A549 (cell line): ENCODE measurements around the gene KCNMA1. TPM values are rescaled to one million over a fixed set of nuclear protein-coding genes. Genes with fewer than 3 reads are reported as not detected.

Source experiments
- ATAC-seq, 2 experiments: fragments of 200-7000 bp in 1 of 2; fragments of >200 bp in 1 of 2; cut with Nextera tagmentation in 1 of 2; cut with Tn5 transposase in 1 of 2; 3 replicates each; pipeline versions ENCODE4 v1.8.0 to v1.9.1; 2018 to 2020; ENCODE audit warnings: mild to moderate bottlenecking in 1 of 2, moderate library complexity in 1 of 2
- CTCF ChIA-PET: fragments of 300-600 bp; sonication (Branson Sonifier 250); formaldehyde crosslinking; extraction: SDS; loops from one replicate; lab custom pipeline; 2021; ENCODE audit warnings: antibody characterized with exemption, inconsistent platforms; lab: Yijun Ruan, JAX
- POLR2A ChIA-PET: fragments of 350-600 bp; formaldehyde crosslinking; extraction: SDS; loops from one replicate; lab custom pipeline; 2021; ENCODE audit warnings: antibody characterized with exemption, inconsistent platforms; lab: Yijun Ruan, JAX
- DNase-seq, 2 experiments: peaks; one replicate each; pipeline versions ENCODE4 v3.0.0 to v3.0.0-alpha.2; 2011 to 2016; ENCODE audit warnings: low read depth in 1 of 2, low spot score in 1 of 2
- FAIRE-seq: peaks from 2 replicates; lab custom pipeline; 2011; peaks lifted over from hg19 to GRCh38; lab: Jason Lieb, UNC
- H3K27ac ChIP-seq, 2 experiments: fragments of >200 bp; sonication (Bioruptor Twin); formaldehyde crosslinking; 3 replicates each; pipeline ENCODE4 v1.5.1; 2016 to 2017
- H3K4me1 ChIP-seq: fragments of >200 bp; sonication (Bioruptor Twin); formaldehyde crosslinking; 3 replicates; pipeline ENCODE4 v1.6.1; 2016
- H3K4me2 ChIP-seq: fragments of >200 bp; sonication (Bioruptor Twin); formaldehyde crosslinking; 3 replicates; pipeline ENCODE4 v1.6.1; 2016
- H3K4me3 ChIP-seq: fragments of >200 bp; sonication (Bioruptor Twin); formaldehyde crosslinking; 3 replicates; pipeline ENCODE4 v1.5.1; 2016
- H3K9me3 ChIP-seq: fragments of >200 bp; sonication (Bioruptor Twin); formaldehyde crosslinking; 3 replicates; pipeline ENCODE4 v1.6.1; 2016
- ATOH8 ChIP-seq: fragments of 250-450 bp; sonication (Bioruptor Pico); IDR thresholded peaks from 2 replicates; pipeline ENCODE4 v1.5.0; 2020; ENCODE audit warnings: low read depth, mild to moderate bottlenecking, moderate library complexity
- CEBPB ChIP-seq, 2 experiments: fragments of >200 bp in 1 of 2; sonication (Bioruptor Twin) in 1 of 2; formaldehyde crosslinking in 1 of 2; IDR thresholded peaks; 2 replicates each; pipeline ENCODE4 v1.6.1; 2012 to 2016
- CHD4 ChIP-seq: fragments of 200-600 bp; sonication (generic); IDR thresholded peaks from 2 replicates; pipeline ENCODE4 v1.6.1; 2016; ENCODE audit warnings: antibody characterized with exemption, mild to moderate bottlenecking, borderline replicate concordance
- CTCF ChIP-seq: fragments of >200 bp; sonication (Bioruptor Twin); formaldehyde crosslinking; IDR thresholded peaks from 3 replicates; pipeline ENCODE4 v1.5.1; 2016
- EHMT2 ChIP-seq: fragments of 200-600 bp; sonication (generic); IDR thresholded peaks from 2 replicates; pipeline ENCODE4 v1.6.1; 2016; ENCODE audit warnings: antibody characterized with exemption, low read depth, mild to moderate bottlenecking, moderate library complexity
- ELK1 ChIP-seq: fragments of 150-350 bp; IDR thresholded peaks from 2 replicates; pipeline ENCODE4 v1.6.1; 2014; ENCODE audit warnings: low read depth, mild to moderate bottlenecking, low read length
- ESRRA ChIP-seq: fragments of 150-350 bp; IDR thresholded peaks from 2 replicates; pipeline ENCODE4 v1.6.1; 2014; ENCODE audit warnings: mild to moderate bottlenecking, low read length, borderline replicate concordance
- FOSL2 ChIP-seq, 2 experiments: fragments of 450-650 bp in 1 of 2; fragments of >200 bp in 1 of 2; sonication (Bioruptor Twin) in 1 of 2; formaldehyde crosslinking; IDR thresholded peaks; 2 replicates each; pipeline versions ENCODE4 v1.5.0 to v1.6.1; 2016 to 2020; ENCODE audit warnings: mild to moderate bottlenecking in 1 of 2, moderate library complexity in 1 of 2
- FOXS1 ChIP-seq: fragments of 250-450 bp; sonication (Bioruptor Pico); IDR thresholded peaks from 2 replicates; pipeline ENCODE4 v1.5.0; 2020; ENCODE audit warnings: mild to moderate bottlenecking, moderate library complexity
- GATA3 ChIP-seq: IDR thresholded peaks from 2 replicates; pipeline ENCODE4 v1.6.1; 2012; ENCODE audit warnings: borderline replicate concordance
- MAX ChIP-seq: IDR thresholded peaks from 2 replicates; pipeline ENCODE4 v1.6.1; 2012
- RAD21 ChIP-seq, 2 experiments: fragments of >200 bp in 1 of 2; sonication (Bioruptor Twin) in 1 of 2; formaldehyde crosslinking in 1 of 2; IDR thresholded peaks in 1 of 2; conservative IDR thresholded peaks in 1 of 2; 2 replicates in 1 of 2; 3 replicates in 1 of 2; pipeline ENCODE4 v1.6.1; 2012 to 2018; ENCODE audit warnings: inconsistent platforms in 1 of 2
- REST ChIP-seq: fragments of 200-600 bp; sonication (generic); IDR thresholded peaks from 2 replicates; pipeline ENCODE4 v1.6.1; 2016; ENCODE audit warnings: antibody characterized with exemption, mild to moderate bottlenecking, moderate library complexity
- SMC3 ChIP-seq: fragments of >200 bp; sonication (Bioruptor Twin); formaldehyde crosslinking; IDR thresholded peaks from 3 replicates; pipeline ENCODE4 v1.6.1; 2018; ENCODE audit warnings: inconsistent platforms
- TFCP2L1 ChIP-seq: fragments of 250-450 bp; sonication (Bioruptor Pico); IDR thresholded peaks from 2 replicates; pipeline ENCODE4 v1.5.0; 2021; ENCODE audit warnings: mild to moderate bottlenecking
- WGBS: methylation state at CpG from one replicate; pipeline ENCODE4 v1.1.6; 2017; ENCODE audit errors: missing lambda C conversion rate; 5-methylcytosine and 5-hydroxymethylcytosine counted together
- polyA plus RNA-seq, 4 experiments: library from polyadenylated mRNA; depleted of rRNA in 3 of 4; stranded (reverse); fragments of >200 nt; fragmentation: RNase III in 1 of 4; extraction: RNeasy Plus Mini Kit Qiagen cat#74134 plus additional on column Dnase treatment in 1 of 4; gene quantifications; 2 replicates in 3 of 4; 3 replicates in 1 of 4; pipeline ENCODE4 v1.2.3, GENCODE V29; 2011 to 2017

Gene KCNMA1
- polyA plus RNA-seq, 2 of the 4 experiments (the other 2 are of a cell fraction) = 14.9 to 30.6 TPM

GRCh38 chr10:77252380-77253146 is 385.0 kb downstream of the KCNMA1 start:
- H3K9me3 ChIP-seq = no peaks in the 10 kb centered on the region
- H3K4me2 ChIP-seq = no peak overlapping the region
- no peak for TF ChIP-seq EHMT2
- TF ChIP-seq FOSL2 (IDR thresholded peaks at IDR 0.05) = no peak
- no peak for TF ChIP-seq FOSL2 (CRISPR knock-in tag; IDR thresholded peaks at IDR 0.05)
- TF ChIP-seq CEBPB (IDR thresholded peaks at IDR 0.05) = no peak
- no peak for TF ChIP-seq TFCP2L1 (CRISPR knock-in tag)
- TF ChIP-seq REST = no peak
- TF ChIP-seq ATOH8 (CRISPR knock-in tag) = no peak
- TF ChIP-seq CHD4 = no peak
- no peak for TF ChIP-seq ESRRA
- TF ChIP-seq, all 56 proteins: peak for 0
- DNase-seq = no peak
- ChIA-PET CTCF (interaction anchor here (0.6 to 12.1 kb wide), 11 partner anchors 15 to 494 kb away, joined by 3 to 169 read pairs (median 4); partner anchors contain the start of gene KCNMA1), POLR2A (no interaction called here)
- peak overlapping the region in 1 of 2 experiments; percentile 51; a peak in 3 of 6 replicates for H3K27ac ChIP-seq
- H3K4me3 ChIP-seq = no peak overlapping the region
- peaks cover 18% of the 10 kb centered on the region for H3K4me1 ChIP-seq
- no peak for FAIRE-seq
- ATAC-seq = no peak
- WGBS = 86% methylated on average over 4 of the region's 4 CpGs

GRCh38 chr10:77251297-77252013 is 386.2 kb downstream of the KCNMA1 start:
- ChIA-PET POLR2A (interaction anchor here (1.2 kb wide), 1 partner anchor 386 kb away, joined by 3 read pairs; the partner anchor contains the start of gene KCNMA1), CTCF (interaction anchor here (0.7 to 12.1 kb wide), 57 partner anchors 9 to 495 kb away, joined by 3 to 169 read pairs (median 5); partner anchors contain the start of gene KCNMA1)
- Histone ChIP-seq H3K4me3 (no peak overlapping the region), H3K9me3 (no peaks in the 10 kb centered on the region), H3K27ac (peak overlapping the region; percentile 18 to 51; a peak in 3 of 6 replicates), H3K4me1 (peaks cover 22% of the 10 kb centered on the region), H3K4me2 (no peak overlapping the region)
- TF ChIP-seq FOXS1 (no peak), SMC3 (peak; percentile 87), RAD21 (conservative IDR thresholded peaks at IDR 0.05 in 1 of 2, IDR thresholded peaks at IDR 0.05 in 1 of 2) (peak; percentile 92 to 94), ELK1 (no peak), MAX (no peak), CTCF (peak; percentile 83), GATA3 (peak; percentile 82)
- peak; percentile 63 to 64 for DNase-seq
- peak; percentile 23 for FAIRE-seq
- WGBS = 36% methylated on average over 6 of the region's 6 CpGs
- ATAC-seq = peak; percentile 91 to 95
